Lower lobe of right lung (tissue), 2 donors: ENCODE measurements around the gene NKAIN2. TPM values are rescaled to one million over a fixed set of nuclear protein-coding genes. Genes with fewer than 3 reads are reported as not detected.

Experiments
- ATAC-seq, 2 donors: fragments of 200-7000 bp; cut with Tn5 transposase; one replicate each; pipeline ENCODE4 v1.9.1; 2020 to 2022; ENCODE audit warnings: mild to moderate bottlenecking in 2 of 2, moderate library complexity in 2 of 2
- DNase-seq: peaks from one replicate; pipeline ENCODE4 v3.0.0-alpha.2; 2020
- H3K27ac ChIP-seq: fragments of 200-600 bp; one replicate; pipeline ENCODE4 v1.8.0; 2022
- H3K27me3 ChIP-seq: fragments of 200-600 bp; one replicate; pipeline ENCODE4 v1.8.0; 2022; ENCODE audit warnings: low read depth
- H3K36me3 ChIP-seq: fragments of 200-600 bp; one replicate; pipeline ENCODE4 v1.8.0; 2022; ENCODE audit warnings: mild to moderate bottlenecking
- H3K4me1 ChIP-seq: fragments of 200-600 bp; one replicate; pipeline ENCODE4 v1.8.0; 2022
- H3K4me3 ChIP-seq: fragments of 200-600 bp; one replicate; pipeline ENCODE4 v1.8.0; 2022; ENCODE audit warnings: mild to moderate bottlenecking
- H3K9me3 ChIP-seq: fragments of 200-600 bp; one replicate; pipeline ENCODE4 v1.8.0; 2022
- intact Hi-C: fragments of 100-400 bp; cut with DNase I; formaldehyde crosslinking; loops from one replicate; pipeline ENCODE4 v1.11.0; 2022
- total RNA-seq: library from RNA; stranded (reverse); fragmentation: NEBNext Ultra II Directional; extraction: Animal tissue kit (Norgen Biotek cat#: 25700); gene quantifications from one replicate; pipeline ENCODE4 v1.2.1, GENCODE V29; 2021
- TF ChIP-seq, protein P1 (sequence below): fragments of 200-600 bp; IDR thresholded peaks from one replicate; pipeline ENCODE4 v1.8.0; 2022; ENCODE audit warnings: antibody characterized with exemption, mild to moderate bottlenecking
- donor health status: DM: no; HTN: yes; CAD: no; lungs with severe emphysema.

NKAIN2 gene
- total RNA-seq, 1 donor from 2014 or later: 0.12 TPM

DNA sequence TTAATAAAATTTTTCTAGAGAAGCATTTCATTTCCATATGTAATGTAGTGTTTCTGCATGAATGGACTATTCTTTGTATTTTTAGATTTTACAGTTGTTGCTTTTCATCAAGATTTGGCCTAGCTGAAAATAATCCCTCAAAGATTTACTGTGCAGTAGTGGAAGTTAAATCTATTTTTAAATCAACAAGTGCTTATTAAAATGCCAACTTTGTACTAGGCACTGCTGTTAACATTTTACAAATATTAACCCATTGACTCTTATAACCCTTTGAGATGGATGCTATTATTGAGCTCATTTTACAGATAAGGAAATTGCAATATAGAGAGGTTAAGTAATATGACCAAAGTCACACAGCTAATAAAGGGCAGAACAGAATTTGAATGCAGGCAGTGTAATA is 274.5 kb downstream of the NKAIN2 start:
- ATAC-seq (no peak), DNase-seq (no peak)
- intact Hi-C loops: no loop called here
- no peaks in the 10 kb centered on the region for H3K36me3 ChIP-seq
- no peaks in the 10 kb centered on the region for H3K27me3 ChIP-seq
- H3K9me3 ChIP-seq: no peaks in the 10 kb centered on the region
- TF ChIP-seq, protein P1, sequence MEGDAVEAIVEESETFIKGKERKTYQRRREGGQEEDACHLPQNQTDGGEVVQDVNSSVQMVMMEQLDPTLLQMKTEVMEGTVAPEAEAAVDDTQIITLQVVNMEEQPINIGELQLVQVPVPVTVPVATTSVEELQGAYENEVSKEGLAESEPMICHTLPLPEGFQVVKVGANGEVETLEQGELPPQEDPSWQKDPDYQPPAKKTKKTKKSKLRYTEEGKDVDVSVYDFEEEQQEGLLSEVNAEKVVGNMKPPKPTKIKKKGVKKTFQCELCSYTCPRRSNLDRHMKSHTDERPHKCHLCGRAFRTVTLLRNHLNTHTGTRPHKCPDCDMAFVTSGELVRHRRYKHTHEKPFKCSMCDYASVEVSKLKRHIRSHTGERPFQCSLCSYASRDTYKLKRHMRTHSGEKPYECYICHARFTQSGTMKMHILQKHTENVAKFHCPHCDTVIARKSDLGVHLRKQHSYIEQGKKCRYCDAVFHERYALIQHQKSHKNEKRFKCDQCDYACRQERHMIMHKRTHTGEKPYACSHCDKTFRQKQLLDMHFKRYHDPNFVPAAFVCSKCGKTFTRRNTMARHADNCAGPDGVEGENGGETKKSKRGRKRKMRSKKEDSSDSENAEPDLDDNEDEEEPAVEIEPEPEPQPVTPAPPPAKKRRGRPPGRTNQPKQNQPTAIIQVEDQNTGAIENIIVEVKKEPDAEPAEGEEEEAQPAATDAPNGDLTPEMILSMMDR: no peak
- H3K4me1 ChIP-seq: no peaks in the 10 kb centered on the region
- H3K27ac ChIP-seq: no peak overlapping the region
- H3K4me3 ChIP-seq: no peak overlapping the region

- H3K36me3 ChIP-seq: no peaks in the 10 kb centered on the region
- TF ChIP-seq, protein P1: no peak
- H3K27me3 ChIP-seq: no peaks in the 10 kb centered on the region
- no peak overlapping the region for H3K27ac ChIP-seq
- no peaks in the 10 kb centered on the region for H3K9me3 ChIP-seq
- intact Hi-C loops: no loop called here
- no peak overlapping the region for H3K4me3 ChIP-seq
- ATAC-seq (no peak), DNase-seq (no peak)
- H3K4me1 ChIP-seq: no peaks in the 10 kb centered on the region
These were observed 276.8 kb downstream of the NKAIN2 start for GRCh38 chr6:124080483-124080882.

- H3K27me3 ChIP-seq: no peaks in the 10 kb centered on the region
- DNase-seq (no peak), ATAC-seq (no peak)
- H3K36me3 ChIP-seq: no peaks in the 10 kb centered on the region
- TF ChIP-seq, protein P1: no peak
- no peak overlapping the region for H3K27ac ChIP-seq
- no peaks in the 10 kb centered on the region for H3K4me1 ChIP-seq
- H3K9me3 ChIP-seq: no peaks in the 10 kb centered on the region
- H3K4me3 ChIP-seq: no peak overlapping the region
- intact Hi-C loops: no loop called here
These were observed 286.8 kb downstream of the NKAIN2 start for GRCh38 chr6:124090491-124090890.

GRCh38 chr6:124099520-124099919 is 295.9 kb downstream of the NKAIN2 start:
- Histone ChIP-seq H3K36me3 (no peaks in the 10 kb centered on the region), H3K4me3 (no peak overlapping the region), H3K9me3 (no peaks in the 10 kb centered on the region), H3K27ac (no peak overlapping the region), H3K27me3 (no peaks in the 10 kb centered on the region), H3K4me1 (no peaks in the 10 kb centered on the region)
- DNase-seq (no peak), ATAC-seq (no peak)
- intact Hi-C loops: no loop called here
- TF ChIP-seq, protein P1: no peak

GRCh38 chr6:124110514-124110913 is 306.8 kb downstream of the NKAIN2 start:
- Histone ChIP-seq H3K4me3 (no peak overlapping the region), H3K27ac (no peak overlapping the region), H3K27me3 (no peaks in the 10 kb centered on the region), H3K36me3 (no peaks in the 10 kb centered on the region), H3K9me3 (no peaks in the 10 kb centered on the region), H3K4me1 (no peaks in the 10 kb centered on the region)
- TF ChIP-seq, protein P1: no peak
- intact Hi-C loops: no loop called here
- DNase-seq (no peak), ATAC-seq (no peak)

GRCh38 chr6:124119596-124119995 is 315.9 kb downstream of the NKAIN2 start:
- intact Hi-C loops: no loop called here
- Histone ChIP-seq H3K4me1 (no peaks in the 10 kb centered on the region), H3K36me3 (no peaks in the 10 kb centered on the region), H3K4me3 (no peak overlapping the region), H3K27ac (no peak overlapping the region), H3K9me3 (no peaks in the 10 kb centered on the region), H3K27me3 (no peaks in the 10 kb centered on the region)
- no peak for DNase-seq
- TF ChIP-seq, protein P1: no peak
- no peak for ATAC-seq
